ENCODE data around the gene ADAMTS16.

DNA sequence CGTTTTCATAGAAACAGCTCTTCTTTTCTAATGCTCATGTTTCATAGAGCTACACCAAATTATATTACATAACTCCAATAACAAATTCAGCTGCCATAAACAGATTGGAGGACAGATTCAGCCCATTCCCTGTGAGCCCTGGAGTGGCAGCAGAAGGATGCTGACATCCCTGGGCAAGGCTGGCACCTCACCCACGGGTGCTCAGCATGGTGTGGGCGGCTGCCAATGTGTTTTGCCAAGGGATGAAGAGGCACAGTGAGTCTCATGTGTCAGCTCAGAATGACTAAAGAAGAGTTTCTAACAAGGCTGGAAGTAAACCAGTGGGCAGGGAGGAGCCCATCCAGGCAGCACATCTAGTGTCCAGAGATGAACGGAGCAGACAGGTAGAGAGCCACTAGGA, 155.2 kb downstream of the ADAMTS16 start:
- TF ChIP-seq CTCF (IDR thresholded peaks at IDR 0.05) (no peak), POLR2A (IDR thresholded peaks at IDR 0.05) (no peak)

Measured in ovary (tissue), 3 donors.